ENCODE results near the gene CCT6B.

- no peak for TF ChIP-seq CTCF (IDR thresholded peaks at IDR 0.05)
- no peak for TF ChIP-seq POLR2A (IDR thresholded peaks at IDR 0.05)
Observed at GRCh38 chr17:34988644-34989043, 27.4 kb upstream of the CCT6B start.

Measured in testis (tissue), 2 donors.